Spleen (tissue), 11 donors: ENCODE measurements around the gene DNAH17. TPM values are rescaled to one million over a fixed set of nuclear protein-coding genes. Genes with fewer than 3 reads are reported as not detected.

Experiments
- DNase-seq: peaks from one replicate; pipeline ENCODE4 v3.0.0-alpha.2; 2020
- H3K27ac ChIP-seq, 8 donors: fragments of 200-600 bp; sonication (generic) in 7 of 8; 1 replicate in 4 of 8; 2 replicates in 4 of 8; pipeline versions ENCODE4 v1.5.0 to v1.8.0; 2016 to 2021; ENCODE audit warnings: inconsistent platforms in 4 of 8, mild to moderate bottlenecking in 4 of 8, moderate library complexity in 1 of 8
- H3K27me3 ChIP-seq, 7 donors: fragments of 200-600 bp; sonication (generic) in 6 of 7; replicated peaks in 1 of 7; 1 replicate in 4 of 7; 2 replicates in 3 of 7; pipeline versions ENCODE4 v1.5.0 to v1.8.0; 2016 to 2021; ENCODE audit warnings: inconsistent platforms in 3 of 7, mild to moderate bottlenecking in 1 of 7
- H3K36me3 ChIP-seq, 6 donors: fragments of 200-600 bp; sonication (generic) in 5 of 6; 1 replicate in 4 of 6; 2 replicates in 2 of 6; pipeline versions ENCODE4 v1.5.0 to v1.8.0; 2016 to 2021; ENCODE audit warnings: inconsistent platforms in 2 of 6
- H3K4me1 ChIP-seq, 6 donors: fragments of 200-600 bp; sonication (generic) in 5 of 6; 1 replicate in 3 of 6; 2 replicates in 3 of 6; pipeline versions ENCODE4 v1.5.0 to v1.8.0; 2016 to 2021; ENCODE audit warnings: inconsistent platforms in 3 of 6
- H3K4me3 ChIP-seq, 8 donors: fragments of 200-600 bp; sonication (generic) in 7 of 8; 1 replicate in 4 of 8; 2 replicates in 4 of 8; pipeline versions ENCODE4 v1.5.0 to v1.8.0; 2016 to 2021; ENCODE audit warnings: inconsistent platforms in 4 of 8, mild to moderate bottlenecking in 4 of 8, moderate library complexity in 2 of 8
- H3K9me3 ChIP-seq, 8 donors: fragments of 200-600 bp; sonication (generic) in 7 of 8; 1 replicate in 4 of 8; 2 replicates in 4 of 8; pipeline versions ENCODE4 v1.5.0 to v1.8.0; 2016 to 2021; ENCODE audit warnings: inconsistent platforms in 4 of 8
- CTCF ChIP-seq, 11 experiments: fragments of 200-600 bp in 7 of 11; fragments of 450-650 bp in 4 of 11; sonication (generic) in 4 of 11; IDR thresholded peaks in 8 of 11; conservative IDR thresholded peaks in 3 of 11; 1 replicate in 7 of 11; 2 replicates in 4 of 11; pipeline versions ENCODE4 v1.4.0 to v1.8.0; 2016 to 2021; ENCODE audit warnings: antibody characterized with exemption in 11 of 11, inconsistent platforms in 4 of 11, mild to moderate bottlenecking in 1 of 11
- POLR2A ChIP-seq, 3 donors: fragments of 450-650 bp; IDR thresholded peaks; one replicate each; pipeline ENCODE4 v1.5.1; 2017; ENCODE audit warnings: antibody characterized with exemption in 3 of 3, mild to moderate bottlenecking in 1 of 3
- POLR2AphosphoS5 ChIP-seq, 3 donors: sonication (generic); formaldehyde crosslinking; IDR thresholded peaks; one replicate each; pipeline ENCODE4 v1.5.1; 2017; ENCODE audit warnings: antibody characterized with exemption in 3 of 3
- WGBS, 5 donors: extraction: QIAGEN DNeasy Blood & Tissue Kit in 3 of 5; methylation state at CpG; one replicate each; pipeline versions ENCODE4 v1.1.5 to v1.1.7; 2013 to 2018; 5-methylcytosine and 5-hydroxymethylcytosine counted together
- intact Hi-C: fragments of 100-400 bp; cut with DNase I; formaldehyde crosslinking; loops from one replicate; pipeline ENCODE4 v1.15.0; 2023; ENCODE audit warnings: low total_unique reads
- polyA plus RNA-seq, 3 donors: library from polyadenylated mRNA; stranded (reverse); fragments of 200-250 nt; gene quantifications; one replicate each; pipeline ENCODE4 v1.2.1, GENCODE V29; 2013
- total RNA-seq, 7 donors: library from RNA; depleted of rRNA in 3 of 7; stranded (reverse); fragments of >200 nt in 3 of 7; fragmentation: NEBNext Ultra II Directional in 4 of 7; extraction: Animal tissue kit (Norgen Biotek cat#: 25700) in 4 of 7; gene quantifications; one replicate each; pipeline versions ENCODE4 v1.1.0 to v1.2.1, GENCODE V29; 2016 to 2021
- donor health status: healthy with polysubstance abuse.
- donor health status: DM: no; HTN: no; CAD: no; lungs with moderate emphysema.
- donor health status: DM: no; HTN: no; CAD: no.
- donor health status: Bipolar disorder and iron deficiency.
- donor health status: healthy.
- donor health status: DM: no; HTN: no; CAD: no.
- donor health status: DM: yes; HTN: yes; CAD: no.

The DNAH17 gene
- total and polyA plus RNA-seq, 10 donors = 0.06 to 1.0 (median 0.72) TPM; not detected in 1

DNA sequence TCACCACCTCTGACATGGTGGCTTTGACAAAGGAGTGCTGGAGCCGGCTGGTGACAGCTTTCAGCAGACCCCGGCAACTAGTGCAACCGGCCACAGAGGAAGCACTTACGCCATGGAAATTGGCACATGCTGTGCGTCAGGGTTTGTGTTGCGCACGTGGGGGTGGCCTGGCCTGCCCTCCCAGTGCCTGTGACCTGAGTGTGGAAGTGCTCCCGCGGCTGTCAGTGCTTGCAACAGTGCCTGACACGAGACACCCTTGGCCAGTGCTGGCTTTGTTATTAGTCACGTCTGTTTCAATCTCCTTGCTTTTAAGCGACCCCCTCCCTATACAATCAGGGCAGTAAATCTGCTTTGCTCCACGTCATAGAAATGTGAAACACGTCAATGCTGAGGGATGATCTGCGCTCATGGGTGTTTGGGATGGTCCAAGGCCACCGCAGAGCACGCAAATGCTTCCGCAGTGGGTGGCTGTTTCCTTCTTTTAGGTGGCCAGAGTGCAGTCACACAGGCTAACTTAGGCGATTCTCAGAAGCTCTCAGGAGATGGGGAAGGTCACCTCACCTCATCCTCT lies 134.5 kb downstream of the DNAH17 start:
- peaks cover 0 to 17% (median 0%) of the 10 kb centered on the region in 7 donors for H3K27me3 ChIP-seq
- peak overlapping the region in 1 of 8 donors; percentile 47 for H3K4me3 ChIP-seq
- 15 to 46% (median 37%) methylated on average over 16 to 19 of the region's 19 CpGs for WGBS, 5 donors
- no peaks in the 10 kb centered on the region for H3K36me3 ChIP-seq
- H3K27ac ChIP-seq = peak overlapping the region in 7 of 8 donors; percentile 45 to 81 (median 76)
- H3K9me3 ChIP-seq = no peaks in the 10 kb centered on the region
- TF ChIP-seq POLR2A (IDR thresholded peaks at IDR 0.05) (no peak), POLR2AphosphoS5 (IDR thresholded peaks at IDR 0.05) (peak; percentile 78 to 94 (median 89))
- peaks cover 4 to 39% (median 26%) of the 10 kb centered on the region in 6 donors for H3K4me1 ChIP-seq
- peak; percentile 91 for DNase-seq
- intact Hi-C loops = no loop called here

- 50 to 65% (median 59%) methylated on average over 12 of the region's 12 CpGs for WGBS, 5 donors
- no peak for TF ChIP-seq POLR2AphosphoS5 (IDR thresholded peaks at IDR 0.05)
- TF ChIP-seq CTCF (IDR thresholded peaks at IDR 0.05 in 8 of 11, conservative IDR thresholded peaks at IDR 0.05 in 3 of 11) = no peak
- no peak for TF ChIP-seq POLR2A (IDR thresholded peaks at IDR 0.05)
- intact Hi-C loops = no loop called here
- H3K9me3 ChIP-seq = no peaks in the 10 kb centered on the region
- H3K36me3 ChIP-seq = no peaks in the 10 kb centered on the region
- H3K27ac ChIP-seq = peak overlapping the region in 2 of 8 donors; percentile 77 to 80
- H3K4me1 ChIP-seq = peaks cover 4 to 39% (median 26%) of the 10 kb centered on the region in 6 donors
- H3K27me3 ChIP-seq = peaks cover 0 to 28% (median 0%) of the 10 kb centered on the region in 7 donors
- DNase-seq = no peak
- H3K4me3 ChIP-seq = peak overlapping the region in 1 of 8 donors; percentile 47
Observed at GRCh38 chr17:78441271-78441971, 135.8 kb downstream of the DNAH17 start.

- H3K4me3 ChIP-seq = no peak overlapping the region
- peaks cover 4 to 35% (median 24%) of the 10 kb centered on the region in 6 donors for H3K4me1 ChIP-seq
- peak in 1 of 3 donors; percentile 46 for TF ChIP-seq POLR2AphosphoS5 (IDR thresholded peaks at IDR 0.05)
- TF ChIP-seq POLR2A (IDR thresholded peaks at IDR 0.05) = no peak
- 76 to 81% (median 78%) methylated on average over 16 of the region's 16 CpGs for WGBS, 5 donors
- DNase-seq = no peak
- no peak overlapping the region for H3K27ac ChIP-seq
- no peaks in the 10 kb centered on the region for H3K9me3 ChIP-seq
- H3K27me3 ChIP-seq = peaks cover 0 to 14% (median 0%) of the 10 kb centered on the region in 7 donors
- no peaks in the 10 kb centered on the region for H3K36me3 ChIP-seq
- intact Hi-C loops = no loop called here
Observed at GRCh38 chr17:78438694-78439325, 138.4 kb downstream of the DNAH17 start.

- DNase-seq = no peak
- intact Hi-C loops = no loop called here
- peaks cover 0 to 14% (median 0%) of the 10 kb centered on the region in 7 donors for H3K27me3 ChIP-seq
- no peak for TF ChIP-seq POLR2A (IDR thresholded peaks at IDR 0.05)
- WGBS, 5 donors = 85 to 95% (median 92%) methylated on average over 9 to 10 of the region's 10 CpGs
- H3K4me1 ChIP-seq = peaks cover 4 to 30% (median 18%) of the 10 kb centered on the region in 6 donors
- no peak overlapping the region for H3K27ac ChIP-seq
- no peaks in the 10 kb centered on the region for H3K9me3 ChIP-seq
- no peak overlapping the region for H3K4me3 ChIP-seq
- no peaks in the 10 kb centered on the region for H3K36me3 ChIP-seq
Observed at GRCh38 chr17:78438271-78438691, 138.9 kb downstream of the DNAH17 start.

DNA sequence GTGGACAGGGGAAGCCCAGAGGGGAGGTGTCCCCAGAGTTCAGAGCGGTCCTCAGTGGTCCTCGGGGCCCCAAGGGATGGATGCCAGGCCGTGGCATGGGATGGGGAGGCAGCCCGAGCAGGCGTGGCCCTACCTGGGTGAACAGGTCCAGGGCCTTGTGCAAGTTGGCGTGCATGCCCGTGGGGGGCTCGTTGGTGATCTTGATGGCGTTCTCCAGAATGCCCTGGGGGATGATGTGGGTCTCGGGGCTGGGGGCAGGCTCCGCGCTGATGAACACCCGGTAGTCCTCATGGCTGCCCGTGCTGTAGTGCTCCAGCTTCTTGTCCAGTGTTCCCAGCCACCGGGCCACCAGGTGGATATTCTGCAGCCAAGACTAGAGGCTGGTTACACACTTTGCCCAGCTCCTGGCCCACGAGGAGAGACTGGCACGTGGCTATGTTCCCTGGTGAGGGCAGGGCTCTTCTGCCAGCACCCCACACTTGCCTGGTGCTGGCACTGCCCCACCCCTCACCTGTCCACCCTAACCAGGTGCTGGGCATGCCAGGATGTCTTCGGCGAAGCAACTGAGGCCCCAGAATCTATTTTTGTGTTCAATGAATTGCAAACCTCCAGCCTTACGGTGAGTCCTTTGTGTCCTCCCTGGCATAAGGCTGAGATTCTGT lies 139.6 kb downstream of the DNAH17 start:
- Histone ChIP-seq H3K4me3 (no peak overlapping the region), H3K27ac (no peak overlapping the region), H3K36me3 (no peaks in the 10 kb centered on the region), H3K9me3 (no peaks in the 10 kb centered on the region), H3K4me1 (peaks cover 4 to 23% (median 13%) of the 10 kb centered on the region in 6 donors), H3K27me3 (peaks cover 0 to 14% (median 0%) of the 10 kb centered on the region in 7 donors)
- DNase-seq = no peak
- no peak for TF ChIP-seq CTCF (IDR thresholded peaks at IDR 0.05 in 8 of 11, conservative IDR thresholded peaks at IDR 0.05 in 3 of 11)
- peak in 2 of 3 donors; percentile 7 to 67 for TF ChIP-seq POLR2AphosphoS5 (IDR thresholded peaks at IDR 0.05)
- intact Hi-C loops = no loop called here
- WGBS, 5 donors = 84 to 91% (median 86%) methylated on average over 18 to 20 of the region's 20 CpGs
